Neural crest cell (in vitro differentiated cells): Measurements from ENCODE around the gene TFEC. TPM values are rescaled to one million over a fixed set of nuclear protein-coding genes. Genes with fewer than 3 reads are reported as not detected.

Experiments
- DNase-seq: peaks from one replicate; pipeline ENCODE4 v3.0.0; 2021; ENCODE audit warnings: low read depth, mixed read lengths, low spot score
- H3K27ac Mint-ChIP-seq: one replicate; pipeline ENCODE4 v1.8.0; 2021; ENCODE audit warnings: mild to moderate bottlenecking, mixed read lengths; ENCODE audit not compliant: unreplicated experiment
- H3K27me3 Mint-ChIP-seq: 2 replicates; pipeline ENCODE4 v1.8.0; 2021; ENCODE audit warnings: low read depth, mild to moderate bottlenecking, mixed read lengths
- H3K36me3 Mint-ChIP-seq: 2 replicates; pipeline ENCODE4 v1.8.0; 2021; ENCODE audit warnings: low read depth, mild to moderate bottlenecking, mixed read lengths
- H3K4me1 Mint-ChIP-seq: 2 replicates; pipeline ENCODE4 v1.8.0; 2021; ENCODE audit warnings: mixed read lengths
- H3K4me3 Mint-ChIP-seq: one replicate; pipeline ENCODE4 v1.8.0; 2021; ENCODE audit warnings: mild to moderate bottlenecking, mixed read lengths
- H3K9me3 Mint-ChIP-seq: 2 replicates; pipeline ENCODE4 v1.8.0; 2021; ENCODE audit warnings: mixed read lengths
- CTCF ChIP-seq: fragments of 200-600 bp; sonication (generic); conservative IDR thresholded peaks from 2 replicates; pipeline ENCODE4 v1.5.0; 2021; ENCODE audit warnings: antibody characterized with exemption, mild to moderate bottlenecking
- total RNA-seq: library from RNA; stranded (reverse); gene quantifications from 2 replicates; pipeline ENCODE4 v1.2.1, GENCODE V29; 2021

TFEC gene
- total RNA-seq, 1 donor from 2014 or later: not detected

GRCh38 chr7:116032886-116033285 is 2.3 kb upstream of the TFEC start:
- no peaks in the 10 kb centered on the region for H3K36me3 Mint-ChIP-seq
- H3K9me3 Mint-ChIP-seq: no peaks in the 10 kb centered on the region
- H3K4me3 Mint-ChIP-seq: no peak overlapping the region
- DNase-seq: no peak
- no peak overlapping the region for H3K27ac Mint-ChIP-seq
- no peak for TF ChIP-seq CTCF
- H3K4me1 Mint-ChIP-seq: no peaks in the 10 kb centered on the region
- no peaks in the 10 kb centered on the region for H3K27me3 Mint-ChIP-seq

- H3K27ac Mint-ChIP-seq: no peak overlapping the region
- H3K27me3 Mint-ChIP-seq: no peaks in the 10 kb centered on the region
- H3K4me3 Mint-ChIP-seq: no peak overlapping the region
- TF ChIP-seq CTCF: no peak
- H3K36me3 Mint-ChIP-seq: no peaks in the 10 kb centered on the region
- no peaks in the 10 kb centered on the region for H3K9me3 Mint-ChIP-seq
- DNase-seq: no peak
- H3K4me1 Mint-ChIP-seq: no peaks in the 10 kb centered on the region
Measured at GRCh38 chr7:116028787-116029186, 1.8 kb downstream of the TFEC start.

GRCh38 chr7:116027786-116028185 is 2.8 kb downstream of the TFEC start:
- TF ChIP-seq CTCF: no peak
- no peaks in the 10 kb centered on the region for H3K36me3 Mint-ChIP-seq
- no peak for DNase-seq
- H3K27me3 Mint-ChIP-seq: no peaks in the 10 kb centered on the region
- H3K27ac Mint-ChIP-seq: no peak overlapping the region
- H3K4me1 Mint-ChIP-seq: no peaks in the 10 kb centered on the region
- H3K4me3 Mint-ChIP-seq: no peak overlapping the region
- no peaks in the 10 kb centered on the region for H3K9me3 Mint-ChIP-seq

GRCh38 chr7:116024826-116025809 is 5.4 kb downstream of the TFEC start:
- Mint-ChIP-seq H3K9me3 (no peaks in the 10 kb centered on the region), H3K4me1 (no peaks in the 10 kb centered on the region), H3K27me3 (no peaks in the 10 kb centered on the region), H3K27ac (no peak overlapping the region), H3K36me3 (no peaks in the 10 kb centered on the region), H3K4me3 (no peak overlapping the region)
- no peak for DNase-seq
- TF ChIP-seq CTCF: no peak

- no peak overlapping the region for H3K4me3 Mint-ChIP-seq
- no peaks in the 10 kb centered on the region for H3K27me3 Mint-ChIP-seq
- H3K9me3 Mint-ChIP-seq: no peaks in the 10 kb centered on the region
- no peaks in the 10 kb centered on the region for H3K4me1 Mint-ChIP-seq
- H3K36me3 Mint-ChIP-seq: no peaks in the 10 kb centered on the region
- TF ChIP-seq CTCF: no peak
- no peak for DNase-seq
- H3K27ac Mint-ChIP-seq: no peak overlapping the region
Measured at GRCh38 chr7:116021237-116021636, 9.3 kb downstream of the TFEC start.
